ENCODE data around the gene MARK3. TPM values are rescaled to one million over a fixed set of nuclear protein-coding genes. Genes with fewer than 3 reads are reported as not detected.

The MARK3 gene
- total and polyA plus RNA-seq, 2 of the 4 experiments (the other 2 are of a cell fraction) = 78.5 to 80.5 TPM

DNA sequence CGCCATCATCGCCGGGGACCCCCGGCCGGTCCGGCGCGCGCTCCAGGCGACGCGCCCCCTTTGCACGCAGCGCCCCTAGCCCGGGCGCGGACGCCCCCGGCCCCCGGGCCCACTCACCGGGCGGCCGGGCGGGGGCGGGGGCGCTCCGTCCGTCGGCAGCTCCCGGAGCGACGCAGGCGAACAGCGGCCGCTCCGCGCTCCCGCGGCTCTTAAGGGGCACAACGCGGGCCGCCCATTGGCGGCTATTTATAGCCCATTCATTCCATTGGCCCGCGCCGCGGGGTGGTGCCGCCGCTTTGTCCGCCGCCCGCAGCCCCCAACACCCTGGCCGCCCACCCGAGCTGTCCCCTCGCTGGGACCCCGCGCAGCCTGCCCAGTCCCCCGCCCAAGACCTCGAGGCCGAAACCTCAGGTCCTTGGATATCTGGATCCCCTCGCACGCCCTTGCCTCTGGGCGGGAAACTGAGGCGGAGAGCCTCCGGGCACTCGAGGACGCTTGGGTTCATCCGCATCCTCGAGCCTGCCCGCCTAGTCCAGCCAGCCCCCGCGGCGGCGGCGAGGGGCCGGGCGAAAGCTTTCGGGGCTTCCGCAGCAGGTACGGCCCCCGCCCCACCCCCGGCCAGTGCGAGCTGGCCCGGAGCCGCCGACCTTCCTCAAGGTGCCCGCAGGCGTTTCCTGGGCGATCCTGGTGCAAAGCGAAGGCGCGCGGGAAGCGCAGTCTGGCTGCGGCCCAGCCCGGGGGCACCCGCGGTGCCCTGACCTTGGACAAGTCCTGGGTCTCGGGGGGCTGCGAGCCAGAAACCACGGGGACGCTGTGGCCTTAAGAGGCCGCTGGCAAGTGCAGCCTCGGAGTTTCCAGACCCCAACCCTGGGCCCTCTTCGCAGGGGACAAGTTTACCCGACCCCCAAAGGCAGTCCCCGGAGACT, 137.7 kb downstream of the MARK3 start, which contains the start of gene CKB:
CKB (minus strand) TSS at position 182 of the 926 bp plus-strand sequence. CDS start 337 bp downstream, outside the sequence.
- Histone ChIP-seq H3K27me3 (ENCODE audit: control insufficient read depth, insufficient read depth, low read length) (peaks cover 15% of the 10 kb centered on the region), H2AK5ac (ENCODE audit: low read depth, low read length) (0 out of 2 replicates have a peak within 1 kb of the TSS, but pooled peaks have one; percentile 56), H2BK15ac (ENCODE audit: low read depth, low read length) (no peak within 1 kb of the TSS), H2AFZ (replicated peaks; ENCODE audit: low read length, poor library complexity) (peak within 1 kb of the TSS; percentile 88), H2BK5ac (ENCODE audit: low read depth, low read length, poor library complexity, severe bottlenecking) (no peak within 1 kb of the TSS), H3K9me3 (ENCODE audit: control insufficient read depth, insufficient read depth, low read length) (no peaks in the 10 kb centered on the region), H4K20me1 (ENCODE audit: insufficient read depth, low read length) (peaks cover 11% of the 10 kb centered on the region), H4K5ac (ENCODE audit: low read depth, low read length) (no peak within 1 kb of the TSS), H3K4me1 (ENCODE audit: control insufficient read depth, insufficient read depth, low read length) (peaks cover 17% of the 10 kb centered on the region), H3K14ac (replicated peaks; ENCODE audit: low read depth, low read length) (no peak within 1 kb of the TSS), H3K9me1 (ENCODE audit: insufficient read depth, low read length) (no peaks in the 10 kb centered on the region; the same call in 1 of the 2 replicates), H2BK120ac (ENCODE audit: low read depth, low read length) (no peak within 1 kb of the TSS), H4K8ac (ENCODE audit: low read depth in 2 of 2, low read length in 2 of 2) (no peak within 1 kb of the TSS), H2AK9ac (replicated peaks; ENCODE audit: low read depth, low read length, poor library complexity) (peak within 1 kb of the TSS; percentile 44), H3K79me1 (ENCODE audit: low read depth in 1 of 2, low read length in 2 of 2) (peaks cover 0 to 5% of the 10 kb centered on the region in 2 experiments; a peak in 1 of 4 replicates), H3K36me3 (ENCODE audit: control insufficient read depth, insufficient read depth, low read length) (no peaks in the 10 kb centered on the region), H3K56ac (ENCODE audit: extremely low read depth, insufficient read depth, low read length) (no peak within 1 kb of the TSS), H3K4me3 (ENCODE audit: insufficient read depth, low read depth, low read length) (peak within 1 kb of the TSS; percentile 59), H2BK20ac (ENCODE audit: low read depth, low read length) (no peak within 1 kb of the TSS), H3K23ac (ENCODE audit: low read depth, low read length) (peak within 1 kb of the TSS; percentile 20; the same call in 1 of the 2 replicates), H4K91ac (ENCODE audit: insufficient read depth, low read depth, low read length) (no peak within 1 kb of the TSS), H3K4me2 (ENCODE audit: low read depth, low read length) (peak within 1 kb of the TSS; percentile 99), H3K9ac (ENCODE audit: low read depth, low read length) (no peak within 1 kb of the TSS), H3K4ac (ENCODE audit: low read depth, low read length) (peak within 1 kb of the TSS; percentile 18; the same call in 1 of the 2 replicates), H3K18ac (ENCODE audit: low read depth, low read length) (no peak within 1 kb of the TSS), H3K27ac (ENCODE audit: insufficient read depth, low read length) (no peak within 1 kb of the TSS)
- TF ChIP-seq POLR2A (IDR thresholded peaks at IDR 0.05; ENCODE audit: low read depth, low read length) (peak; percentile 88), NFE2L2 (IDR thresholded peaks at IDR 0.05; ENCODE audit: low read depth, low read length) (no peak)
- DNase-seq (peak; percentile 45), ATAC-seq (ENCODE audit: low read depth) (peak; percentile 45)
- ChIA-PET CTCF (no interaction called here), POLR2A (ENCODE audit: unreplicated experiment) (no interaction called here)
- BruUV-seq (replicated peaks) = no TSS peak
- dilution Hi-C loops (cut with HindIII; ENCODE audit: low sequenced_read_pairs, unreplicated experiment) (no loop called here), intact Hi-C loops (cut with micrococcal nuclease) (no loop called here), in situ Hi-C loops (cut with MboI; ENCODE audit: low sequenced_read_pairs) (no loop called here)
- 2% methylated on average over 64 of the region's 107 CpGs; no CpG with 5 or more reads in 1 of the 2 experiments for whole genome bisulfite sequencing, 2 experiments (ENCODE audit: extremely low coverage in 2 of 2, insufficient read length in 1 of 2)

Data from IMR-90 (cell line).